Heart left ventricle (tissue), 16 donors: ENCODE measurements around the gene OSTF1. TPM values are rescaled to one million over a fixed set of nuclear protein-coding genes. Genes with fewer than 3 reads are reported as not detected.

ENCODE experiments used
- ATAC-seq, 4 donors: fragments of 200-7000 bp; cut with Tn5 transposase; one replicate each; pipeline ENCODE4 v1.9.1; 2020 to 2022; ENCODE audit warnings: moderate library complexity in 4 of 4, mild to moderate bottlenecking in 3 of 4, moderate number of reproducible peaks in 1 of 4
- DNase-seq, 5 donors: peaks; one replicate each; pipeline ENCODE4 v3.0.0-alpha.2; 2020
- H3K27ac ChIP-seq, 12 donors: fragments of 200-600 bp; sonication (generic) in 4 of 12; one replicate each; pipeline versions ENCODE4 v1.5.0 to v1.8.0; 2016 to 2022; ENCODE audit warnings: mild to moderate bottlenecking in 2 of 12
- H3K27me3 ChIP-seq, 9 donors: fragments of 200-600 bp; sonication (generic) in 2 of 9; one replicate each; pipeline versions ENCODE4 v1.5.1 to v1.8.0; 2016 to 2022; ENCODE audit warnings: mild to moderate bottlenecking in 3 of 9
- H3K36me3 ChIP-seq, 9 donors: fragments of 200-600 bp; sonication (generic) in 2 of 9; one replicate each; pipeline versions ENCODE4 v1.5.0 to v1.8.0; 2018 to 2022; ENCODE audit warnings: mild to moderate bottlenecking in 2 of 9
- H3K4me1 ChIP-seq, 12 donors: fragments of 200-600 bp; sonication (generic) in 4 of 12; one replicate each; pipeline versions ENCODE4 v1.5.0 to v1.8.0; 2016 to 2022; ENCODE audit warnings: mild to moderate bottlenecking in 3 of 12
- H3K4me3 ChIP-seq, 12 donors: fragments of 200-600 bp; sonication (generic) in 4 of 12; one replicate each; pipeline versions ENCODE4 v1.5.0 to v1.8.0; 2017 to 2022; ENCODE audit warnings: mild to moderate bottlenecking in 9 of 12, moderate library complexity in 4 of 12
- H3K9me3 ChIP-seq, 12 donors: fragments of 200-600 bp; sonication (generic) in 4 of 12; one replicate each; pipeline versions ENCODE4 v1.5.0 to v1.8.0; 2016 to 2022; ENCODE audit warnings: mild to moderate bottlenecking in 1 of 12
- POLR2A ChIP-seq, 2 donors: fragments of 450-650 bp; IDR thresholded peaks; one replicate each; pipeline ENCODE4 v1.6.1; 2017; ENCODE audit warnings: antibody characterized with exemption in 2 of 2, mild to moderate bottlenecking in 2 of 2, moderate library complexity in 2 of 2
- WGBS, 4 donors: extraction: QIAGEN DNeasy Blood & Tissue Kit in 2 of 4; methylation state at CpG; one replicate each; pipeline versions ENCODE4 v1.1.5 to v1.1.7; 2013 to 2018; 5-methylcytosine and 5-hydroxymethylcytosine counted together
- intact Hi-C, 10 donors: fragments of 100-400 bp; cut with DNase I; formaldehyde crosslinking; loops; one replicate each; pipeline versions ENCODE4 v1.11.1 to v1.14.2; 2022
- polyA plus RNA-seq, 2 donors: library from polyadenylated mRNA; stranded (reverse); fragments of 200-250 nt; gene quantifications; one replicate each; pipeline ENCODE4 v1.2.3, GENCODE V29; 2013
- total RNA-seq, 9 donors: library from RNA; depleted of rRNA in 2 of 9; stranded (reverse); fragments of >200 nt in 2 of 9; fragmentation: NEBNext Ultra II Directional in 3 of 9; extraction: Animal tissue kit (Norgen Biotek cat#: 25700) in 3 of 9; gene quantifications; one replicate each; pipeline versions ENCODE4 v1.1.0 to v1.2.4, GENCODE V29; 2016 to 2023
- TF ChIP-seq, protein P1 (sequence below), 12 donors: fragments of 200-600 bp; sonication (generic) in 4 of 12; IDR thresholded peaks; one replicate each; pipeline versions ENCODE4 v1.5.0 to v1.8.0; 2018 to 2022; ENCODE audit warnings: antibody characterized with exemption in 12 of 12, mild to moderate bottlenecking in 5 of 12
- donor health status: ischemic (EF 13 %, LVEDD 7.1; RV severe dilation, severe dysfunction).
- donor health status: healthy with polysubstance abuse.
- donor health status: DM: no; HTN: yes; CAD: no.
- donor health status: DM: no; HTN: no; CAD: no.
- donor health status: ischemic (EF 25% LVEDD 6.9; RV normal size, moderate dysfunction).
- donor health status: ischemic (EF 25% LVEDD 5.7; RV mildly dilated, moderate dysfunction).
- donor health status: healthy.
- donor health status: DM: yes; HTN: yes; CAD: no.
- donor health status: ischemic (EF 35%, LVEDD 5.7; RV mildly dilated, moderate dysfunction).
- donor health status: nonischemic (EF 11% LVEDD 7.7; RV severe dilation, severe dysfunction).
- donor health status: DM: yes; HTN: yes; CAD: no.
- donor health status: PGD.
- donor health status: ischemic (EF 29% LVEDD 5.4; RV normal size, mild dysfunction).
- donor health status: nonischemic (EF 23%, LVEDD 6.1; RV moderate dilation, normal function).

The OSTF1 gene
- total and polyA plus RNA-seq, 11 donors = 16.7 to 53.6 (median 23.9) TPM

DNA sequence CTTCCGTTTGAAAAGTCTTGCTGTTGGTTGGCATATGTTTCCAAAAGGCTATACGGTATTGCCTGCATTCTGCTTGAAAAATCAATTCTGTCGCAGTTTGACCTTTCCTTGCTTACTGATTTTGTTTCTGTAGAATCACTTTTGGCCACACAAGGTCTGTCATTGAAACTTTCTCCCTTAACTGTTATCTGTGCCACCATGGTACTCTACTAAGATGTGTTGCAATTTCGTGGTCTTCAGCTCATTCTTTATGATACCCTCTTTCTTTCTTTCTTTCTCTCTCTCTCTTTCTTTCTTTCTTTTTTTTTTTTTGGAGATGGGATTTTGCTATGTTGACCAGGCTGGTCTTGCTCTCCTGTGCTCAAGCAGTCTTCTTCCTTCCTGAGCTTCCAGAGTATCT lies 4.5 kb downstream of the OSTF1 start:
- Histone ChIP-seq H3K36me3 (no peaks in the 10 kb centered on the region), H3K27ac (no peak overlapping the region), H3K4me1 (peaks cover 0 to 74% (median 22%) of the 10 kb centered on the region in 12 donors), H3K9me3 (no peaks in the 10 kb centered on the region), H3K4me3 (no peak overlapping the region), H3K27me3 (no peaks in the 10 kb centered on the region)
- no peak for DNase-seq
- ATAC-seq = no peak
- 87 to 91% (median 89%) methylated on average over 4 of the region's 4 CpGs for WGBS, 4 donors
- intact Hi-C loops = loop anchor here in 1 of 10 donors (10.0 kb wide), 1 partner anchor 52 kb away; no protein-coding TSS in a partner anchor
- no peak for TF ChIP-seq POLR2A (IDR thresholded peaks at IDR 0.05)
- TF ChIP-seq, protein P1, sequence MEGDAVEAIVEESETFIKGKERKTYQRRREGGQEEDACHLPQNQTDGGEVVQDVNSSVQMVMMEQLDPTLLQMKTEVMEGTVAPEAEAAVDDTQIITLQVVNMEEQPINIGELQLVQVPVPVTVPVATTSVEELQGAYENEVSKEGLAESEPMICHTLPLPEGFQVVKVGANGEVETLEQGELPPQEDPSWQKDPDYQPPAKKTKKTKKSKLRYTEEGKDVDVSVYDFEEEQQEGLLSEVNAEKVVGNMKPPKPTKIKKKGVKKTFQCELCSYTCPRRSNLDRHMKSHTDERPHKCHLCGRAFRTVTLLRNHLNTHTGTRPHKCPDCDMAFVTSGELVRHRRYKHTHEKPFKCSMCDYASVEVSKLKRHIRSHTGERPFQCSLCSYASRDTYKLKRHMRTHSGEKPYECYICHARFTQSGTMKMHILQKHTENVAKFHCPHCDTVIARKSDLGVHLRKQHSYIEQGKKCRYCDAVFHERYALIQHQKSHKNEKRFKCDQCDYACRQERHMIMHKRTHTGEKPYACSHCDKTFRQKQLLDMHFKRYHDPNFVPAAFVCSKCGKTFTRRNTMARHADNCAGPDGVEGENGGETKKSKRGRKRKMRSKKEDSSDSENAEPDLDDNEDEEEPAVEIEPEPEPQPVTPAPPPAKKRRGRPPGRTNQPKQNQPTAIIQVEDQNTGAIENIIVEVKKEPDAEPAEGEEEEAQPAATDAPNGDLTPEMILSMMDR (IDR thresholded peaks at IDR 0.05) = no peak

DNA sequence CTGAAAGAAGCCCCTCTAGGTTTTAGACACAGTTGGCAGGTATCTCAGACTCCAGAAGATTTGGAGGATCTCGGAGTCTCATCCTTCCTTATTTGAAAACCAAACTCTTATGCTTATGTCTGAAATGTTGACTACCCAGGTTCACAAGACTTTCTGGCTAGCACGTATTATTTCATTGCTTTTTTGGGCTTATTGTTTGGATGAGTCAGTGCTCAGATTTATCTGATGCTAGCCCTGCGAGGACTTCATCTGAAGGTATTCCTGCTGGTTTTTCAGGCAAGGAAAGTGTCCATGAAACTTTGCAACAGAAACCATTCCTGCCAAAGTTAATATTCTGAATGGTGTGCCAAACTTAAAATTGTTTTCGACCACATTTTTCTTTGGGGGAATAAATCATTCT lies 8.5 kb downstream of the OSTF1 start:
- Histone ChIP-seq H3K27me3 (no peaks in the 10 kb centered on the region), H3K4me1 (peaks cover 0 to 71% (median 17%) of the 10 kb centered on the region in 12 donors), H3K9me3 (no peaks in the 10 kb centered on the region), H3K36me3 (no peaks in the 10 kb centered on the region), H3K4me3 (no peak overlapping the region), H3K27ac (no peak overlapping the region)
- DNase-seq (no peak), ATAC-seq (no peak)
- WGBS, 4 donors = 77 to 88% (median 84%) methylated on average over 4 of the region's 4 CpGs
- no peak for TF ChIP-seq POLR2A (IDR thresholded peaks at IDR 0.05)
- TF ChIP-seq, protein P1 (IDR thresholded peaks at IDR 0.05) = no peak
- intact Hi-C loops = loop anchor here in 1 of 10 donors (10.0 kb wide), 1 partner anchor 48 kb away; no protein-coding TSS in a partner anchor

- Histone ChIP-seq H3K27ac (peak overlapping the region in 2 of 12 donors; percentile 1 to 13), H3K9me3 (no peaks in the 10 kb centered on the region), H3K4me3 (no peak overlapping the region), H3K4me1 (peaks cover 0 to 51% (median 5%) of the 10 kb centered on the region in 12 donors), H3K36me3 (peaks cover 0 to 6% (median 0%) of the 10 kb centered on the region in 9 donors), H3K27me3 (no peaks in the 10 kb centered on the region)
- no peak for TF ChIP-seq POLR2A (IDR thresholded peaks at IDR 0.05)
- TF ChIP-seq, protein P1 (IDR thresholded peaks at IDR 0.05) = no peak
- 51 to 69% (median 65%) methylated on average over 9 of the region's 9 CpGs for WGBS, 4 donors
- peak in 1 of 4 donors; percentile 32 for ATAC-seq
- no peak for DNase-seq
- intact Hi-C loops = no loop called here
Observed at GRCh38 chr9:75101004-75101588, 12.8 kb downstream of the OSTF1 start.

GRCh38 chr9:75102177-75102790 lies 14.0 kb downstream of the OSTF1 start:
- Histone ChIP-seq H3K4me1 (peaks cover 0 to 52% (median 10%) of the 10 kb centered on the region in 12 donors), H3K27ac (no peak overlapping the region), H3K27me3 (no peaks in the 10 kb centered on the region), H3K9me3 (no peaks in the 10 kb centered on the region), H3K4me3 (no peak overlapping the region), H3K36me3 (peaks cover 0 to 6% (median 0%) of the 10 kb centered on the region in 9 donors)
- DNase-seq = no peak
- ATAC-seq = no peak
- intact Hi-C loops = no loop called here
- no peak for TF ChIP-seq POLR2A (IDR thresholded peaks at IDR 0.05)
- TF ChIP-seq, protein P1 (IDR thresholded peaks at IDR 0.05) = no peak
- 95 to 99% (median 97%) methylated on average over 7 of the region's 7 CpGs for WGBS, 4 donors
